Duodenal mucosa (tissue), 2 donors: Measurements from ENCODE around the gene PEPD.

Experiments
- H3K27ac ChIP-seq: one replicate; pipeline ENCODE4 v1.7.0; 2013; ENCODE audit warnings: low read depth, low read length
- H3K27me3 ChIP-seq, 2 donors: one replicate each; pipeline ENCODE4 v1.7.0; 2013; ENCODE audit warnings: low read length in 2 of 2, control low read depth in 1 of 2; ENCODE audit not compliant: insufficient read depth in 2 of 2, control insufficient read depth in 1 of 2
- H3K36me3 ChIP-seq, 2 donors: one replicate each; pipeline ENCODE4 v1.7.0; 2013; ENCODE audit warnings: low read length in 2 of 2, control low read depth in 1 of 2; ENCODE audit not compliant: insufficient read depth in 2 of 2, control insufficient read depth in 1 of 2
- H3K4me1 ChIP-seq, 2 donors: one replicate each; pipeline ENCODE4 v1.7.0; 2013; ENCODE audit warnings: low read length in 2 of 2, control low read depth in 1 of 2; ENCODE audit not compliant: insufficient read depth in 2 of 2, control insufficient read depth in 1 of 2
- H3K4me3 ChIP-seq, 2 donors: one replicate each; pipeline ENCODE4 v1.7.0; 2013; ENCODE audit warnings: low read length in 2 of 2, low read depth in 1 of 2
- H3K9ac ChIP-seq, 2 donors: one replicate each; pipeline ENCODE4 v1.7.0; 2013; ENCODE audit warnings: low read length in 2 of 2, low read depth in 1 of 2
- H3K9me3 ChIP-seq, 2 donors: one replicate each; pipeline ENCODE4 v1.7.0; 2013; ENCODE audit warnings: low read length in 2 of 2, control low read depth in 1 of 2; ENCODE audit not compliant: control insufficient read depth in 1 of 2

The PEPD gene

GRCh38 chr19:33434886-33435705 is 86.5 kb downstream of the PEPD start:
- H3K9ac ChIP-seq: no peak overlapping the region

GRCh38 chr19:33434069-33434885 is 87.3 kb downstream of the PEPD start:
- no peak overlapping the region for H3K27ac ChIP-seq
- peaks cover 0 to 4% of the 10 kb centered on the region in 2 donors for H3K36me3 ChIP-seq
- no peaks in the 10 kb centered on the region for H3K27me3 ChIP-seq
- H3K9ac ChIP-seq: no peak overlapping the region
- no peaks in the 10 kb centered on the region for H3K9me3 ChIP-seq
- no peak overlapping the region for H3K4me3 ChIP-seq
- peaks cover 8 to 9% of the 10 kb centered on the region in 2 donors for H3K4me1 ChIP-seq

More at GRCh38 chr19:33434886-33435705, 86.5 kb downstream of the PEPD start:
- H3K36me3 ChIP-seq: peaks cover 0 to 4% of the 10 kb centered on the region in 2 donors
- no peak overlapping the region for H3K27ac ChIP-seq
- H3K27me3 ChIP-seq: no peaks in the 10 kb centered on the region
- H3K4me3 ChIP-seq: no peak overlapping the region
- H3K4me1 ChIP-seq: peaks cover 8 to 9% of the 10 kb centered on the region in 2 donors
- H3K9me3 ChIP-seq: no peaks in the 10 kb centered on the region

GRCh38 chr19:33432446-33433170 is 89.0 kb downstream of the PEPD start:
- Histone ChIP-seq H3K27ac (no peak overlapping the region), H3K9ac (no peak overlapping the region), H3K27me3 (no peaks in the 10 kb centered on the region), H3K4me3 (no peak overlapping the region), H3K4me1 (peaks cover 0 to under 1% of the 10 kb centered on the region in 2 donors), H3K9me3 (no peaks in the 10 kb centered on the region), H3K36me3 (peaks cover 0 to 4% of the 10 kb centered on the region in 2 donors)

DNA sequence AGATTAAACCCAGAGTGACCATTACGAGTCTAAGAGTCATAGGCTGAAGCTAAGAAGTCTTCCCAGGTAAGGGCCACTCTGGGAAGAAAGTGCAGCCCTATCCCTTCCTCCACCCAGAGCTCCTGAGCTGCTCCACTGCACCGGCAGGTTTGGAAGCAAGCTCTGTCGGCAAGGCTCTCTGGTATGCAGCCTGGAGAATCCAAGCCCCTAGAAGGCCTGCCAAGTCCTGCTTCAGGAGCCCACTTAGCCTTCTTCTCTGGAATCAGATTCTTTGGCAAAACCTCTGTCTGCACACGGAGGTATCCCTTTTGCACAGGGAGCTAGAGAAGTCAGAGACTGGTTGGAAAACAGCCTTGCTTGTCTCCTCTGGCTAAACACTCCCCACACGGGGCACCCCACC is 89.6 kb downstream of the PEPD start:
- H3K9me3 ChIP-seq: no peaks in the 10 kb centered on the region
- H3K4me3 ChIP-seq: no peak overlapping the region
- H3K27ac ChIP-seq: no peak overlapping the region
- H3K4me1 ChIP-seq: no peaks in the 10 kb centered on the region
- H3K9ac ChIP-seq: no peak overlapping the region
- no peaks in the 10 kb centered on the region for H3K27me3 ChIP-seq
- peaks cover 0 to 4% of the 10 kb centered on the region in 2 donors for H3K36me3 ChIP-seq

GRCh38 chr19:33430674-33431277 is 90.8 kb downstream of the PEPD start:
- Histone ChIP-seq H3K9me3 (no peaks in the 10 kb centered on the region), H3K4me3 (no peak overlapping the region), H3K27ac (no peak overlapping the region), H3K36me3 (peaks cover 0 to 4% of the 10 kb centered on the region in 2 donors), H3K4me1 (no peaks in the 10 kb centered on the region), H3K9ac (no peak overlapping the region), H3K27me3 (no peaks in the 10 kb centered on the region)

- H3K9ac ChIP-seq: no peak overlapping the region
- H3K4me3 ChIP-seq: no peak overlapping the region
Observed at GRCh38 chr19:33429891-33430673, 91.5 kb downstream of the PEPD start.

GRCh38 chr19:33428627-33429125 is 92.9 kb downstream of the PEPD start:
- Histone ChIP-seq H3K4me1 (no peaks in the 10 kb centered on the region), H3K9me3 (no peaks in the 10 kb centered on the region), H3K27ac (no peak overlapping the region), H3K4me3 (no peak overlapping the region), H3K27me3 (no peaks in the 10 kb centered on the region), H3K9ac (no peak overlapping the region), H3K36me3 (no peaks in the 10 kb centered on the region)

More at GRCh38 chr19:33429891-33430673, 91.5 kb downstream of the PEPD start:
- Histone ChIP-seq H3K27ac (no peak overlapping the region), H3K4me1 (no peaks in the 10 kb centered on the region), H3K27me3 (no peaks in the 10 kb centered on the region), H3K36me3 (peaks cover 0 to 4% of the 10 kb centered on the region in 2 donors), H3K9me3 (no peaks in the 10 kb centered on the region)

DNA sequence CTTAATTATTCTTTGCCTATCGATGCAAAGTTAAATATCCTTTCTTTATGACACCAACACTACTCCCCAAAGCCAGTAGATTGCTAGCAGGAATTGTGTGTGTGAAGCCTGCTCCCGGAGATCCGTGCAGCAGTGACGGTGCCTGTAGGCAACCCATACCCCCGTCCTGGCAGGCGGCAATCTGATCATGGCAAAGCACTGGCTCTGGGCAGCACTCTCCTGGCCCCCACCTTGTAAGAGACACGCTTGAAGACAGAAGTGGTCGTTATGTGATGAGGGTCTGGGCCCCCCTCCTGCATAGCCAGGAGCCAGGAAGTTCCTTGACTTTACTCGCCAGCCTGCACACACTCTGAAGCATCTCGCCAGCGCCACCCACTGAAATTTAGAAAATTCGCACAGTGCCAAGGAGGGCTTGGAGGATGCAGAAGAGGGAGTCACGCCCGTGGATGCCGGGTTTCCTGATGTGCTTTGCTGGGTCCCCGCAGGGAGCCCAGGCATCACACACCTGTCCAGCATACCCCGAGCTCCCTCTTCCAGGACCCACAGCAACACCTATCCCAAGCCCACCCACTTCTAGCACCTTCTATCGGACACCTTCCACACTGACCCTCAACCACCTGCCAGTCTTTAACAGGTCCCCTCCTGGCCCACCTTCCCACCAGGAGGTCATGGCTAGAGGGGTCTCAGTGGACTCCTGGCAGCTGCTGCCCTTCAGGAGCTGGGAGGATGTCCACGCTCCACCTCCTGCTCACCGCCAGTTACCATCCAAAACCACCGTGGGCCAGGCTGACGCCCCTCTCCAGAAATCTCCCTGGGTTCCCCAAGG is 93.6 kb downstream of the PEPD start:
- H3K9ac ChIP-seq: no peak overlapping the region
- H3K27me3 ChIP-seq: no peaks in the 10 kb centered on the region
- no peak overlapping the region for H3K4me3 ChIP-seq
- no peak overlapping the region for H3K27ac ChIP-seq
- H3K36me3 ChIP-seq: no peaks in the 10 kb centered on the region
- no peaks in the 10 kb centered on the region for H3K9me3 ChIP-seq
- no peaks in the 10 kb centered on the region for H3K4me1 ChIP-seq
